Measurements from ENCODE around the gene AUTS2.

GRCh38 chr7:69857014-69857413 is 258.7 kb downstream of the AUTS2 start:
- TF ChIP-seq EZH2 (IDR thresholded peaks at IDR 0.05; ENCODE audit: low read length) (no peak), CTCF (optimal IDR thresholded peaks at IDR 0.05 in 1 of 3, IDR thresholded peaks at IDR 0.05 in 1 of 3, conservative IDR thresholded peaks at IDR 0.05 in 1 of 3; ENCODE audit: extremely low read depth in 1 of 3, insufficient read depth in 2 of 3, low read length in 3 of 3) (no peak)
